HepG2 (cell line): Measurements from ENCODE around the gene TP53I3. TPM values are rescaled to one million over a fixed set of nuclear protein-coding genes. Genes with fewer than 3 reads are reported as not detected.

Source experiments
- ATF6 ChIP-seq: sonication (generic); formaldehyde crosslinking; conservative IDR thresholded peaks from 2 replicates; pipeline ENCODE4 v1.4.0; 2020; ENCODE audit warnings: missing genetic modification reagents
- CBFB ChIP-seq: sonication (generic); formaldehyde crosslinking; IDR thresholded peaks from 2 replicates; pipeline ENCODE4 v1.4.0; 2020; ENCODE audit warnings: missing genetic modification reagents
- CERS6 ChIP-seq: sonication (generic); formaldehyde crosslinking; IDR thresholded peaks from 2 replicates; pipeline ENCODE4 v1.5.0; 2020; ENCODE audit warnings: missing genetic modification reagents
- CTCF ChIP-seq: sonication (generic); formaldehyde crosslinking; IDR thresholded peaks from 2 replicates; pipeline ENCODE4 v1.5.0; 2020; ENCODE audit warnings: mild to moderate bottlenecking, missing genetic modification reagents, moderate library complexity
- EHMT2 ChIP-seq: fragments of 200-600 bp; sonication (generic); IDR thresholded peaks from 2 replicates; pipeline ENCODE4 v1.7.0; 2017; ENCODE audit warnings: antibody characterized with exemption, low read depth, low read length, borderline replicate concordance
- FOXO1 ChIP-seq: sonication (generic); formaldehyde crosslinking; IDR thresholded peaks from 2 replicates; pipeline ENCODE4 v1.4.0; 2020; ENCODE audit warnings: missing genetic modification reagents
- HMGXB4 ChIP-seq, 2 experiments: sonication (generic) in 1 of 2; formaldehyde crosslinking in 1 of 2; IDR thresholded peaks; 2 replicates each; pipeline versions ENCODE4 v1.4.0 to v1.6.1; 2018 to 2020; ENCODE audit warnings: missing genetic modification reagents in 2 of 2, borderline replicate concordance in 1 of 2, low read depth in 1 of 2, mild to moderate bottlenecking in 1 of 2, missing biosample characterization in 1 of 2
- HNF4G ChIP-seq, 2 experiments: sonication (generic) in 1 of 2; formaldehyde crosslinking in 1 of 2; IDR thresholded peaks; 2 replicates each; pipeline versions ENCODE4 v1.4.0 to v1.6.1; 2011 to 2020; ENCODE audit warnings: borderline replicate concordance in 2 of 2, low read depth in 2 of 2, mild to moderate bottlenecking in 2 of 2, low read length in 1 of 2, missing genetic modification reagents in 1 of 2, moderate library complexity in 1 of 2
- POLR2A ChIP-seq, 2 experiments: IDR thresholded peaks; 2 replicates each; pipeline ENCODE4 v1.6.1; 2011; ENCODE audit warnings: low read depth in 2 of 2, low read length in 2 of 2, mild to moderate bottlenecking in 1 of 2, moderate library complexity in 1 of 2; ENCODE audit not compliant: insufficient read depth in 1 of 2
- ZNF225 ChIP-seq: sonication (generic); formaldehyde crosslinking; IDR thresholded peaks from 2 replicates; pipeline ENCODE4 v1.4.0; 2020; ENCODE audit warnings: mild to moderate bottlenecking, missing genetic modification reagents
- ZNF598 ChIP-seq: sonication (generic); formaldehyde crosslinking; IDR thresholded peaks from 2 replicates; pipeline ENCODE4 v1.5.1; 2020; ENCODE audit warnings: mild to moderate bottlenecking, missing genetic modification reagents, borderline replicate concordance
- ZNF792 ChIP-seq: IDR thresholded peaks from 2 replicates; pipeline ENCODE4 v1.6.1; 2016
- ZNF839 ChIP-seq: sonication (generic); formaldehyde crosslinking; IDR thresholded peaks from 2 replicates; pipeline ENCODE4 v1.4.0; 2020; ENCODE audit warnings: missing genetic modification reagents, mild to moderate bottlenecking, borderline replicate concordance
- polyA plus RNA-seq, 8 experiments: library from polyadenylated mRNA; depleted of rRNA in 3 of 8; stranded (reverse) in 7 of 8; unstranded in 1 of 8; fragments of >200 nt; fragmentation: Illumina TruSeq in 4 of 8; extraction: Trizol in 4 of 8; gene quantifications; 2 replicates each; pipeline versions ENCODE4 v1.2.1 to v1.2.3, GENCODE V29; 2011 to 2016; ENCODE audit warnings: low read depth in 4 of 8, missing spikeins in 1 of 8, mixed read lengths in 1 of 8; ENCODE audit not compliant: insufficient read depth in 1 of 8
- total RNA-seq, 5 experiments: library from RNA; depleted of rRNA; stranded (reverse); fragments of >200 nt; fragmentation: Illumina TruSeq; extraction: Trizol; gene quantifications; 2 replicates each; pipeline ENCODE4 v1.2.3, GENCODE V29; 2016; ENCODE audit warnings: low read depth in 1 of 5
- TF ChIP-seq, protein P1 (sequence below), 2 experiments: sonication (generic) in 1 of 2; formaldehyde crosslinking in 1 of 2; IDR thresholded peaks; 2 replicates each; pipeline versions ENCODE4 v1.6.1 to v1.9.0; 2014 to 2022; ENCODE audit warnings: antibody characterized with exemption in 1 of 2, borderline replicate concordance in 1 of 2, inconsistent platforms in 1 of 2, low read depth in 1 of 2, missing genetic modification reagents in 1 of 2

The TP53I3 gene
- total and polyA plus RNA-seq, 2 of the 13 experiments (the other 11 are each of a cell fraction or from before 2014, with no cell fraction given): 25.0 to 44.1 TPM

GRCh38 chr2:24084386-24085199 lies at the start of gene TP53I3 (continued):
- TF ChIP-seq HNF4G (IDR thresholded peaks at IDR 0.05; ENCODE audit: borderline replicate concordance, low read depth, low read length) (no peak), HNF4G (CRISPR knock-in tag; IDR thresholded peaks at IDR 0.05; ENCODE audit: borderline replicate concordance, low read depth) (no peak), CERS6 (CRISPR knock-in tag) (no peak), CTCF (CRISPR knock-in tag) (peak; percentile 94), EHMT2 (no peak), POLR2A (IDR thresholded peaks at IDR 0.05; ENCODE audit: insufficient read depth in 1 of 2, low read depth in 2 of 2, low read length in 2 of 2) (peak; percentile 73 to 75), ATF6 (CRISPR knock-in tag) (no peak; the same call in 1 of the 2 replicates), CBFB (CRISPR knock-in tag) (peak; percentile 59), ZNF792 (CRISPR knock-in tag) (peak; percentile 56), ZNF598 (CRISPR knock-in tag) (peak; percentile 45; the same call in 1 of the 2 replicates), ZNF839 (peak; percentile 86; the same call in 1 of the 2 replicates), HMGXB4 (CRISPR knock-in tag; IDR thresholded peaks at IDR 0.05; ENCODE audit: borderline replicate concordance in 1 of 2, low read depth in 1 of 2) (peak; percentile 99 to 100), FOXO1 (CRISPR knock-in tag) (no peak), ZNF225 (CRISPR knock-in tag) (peak; percentile 63; the same call in 1 of the 2 replicates)
- TF ChIP-seq, protein P1, sequence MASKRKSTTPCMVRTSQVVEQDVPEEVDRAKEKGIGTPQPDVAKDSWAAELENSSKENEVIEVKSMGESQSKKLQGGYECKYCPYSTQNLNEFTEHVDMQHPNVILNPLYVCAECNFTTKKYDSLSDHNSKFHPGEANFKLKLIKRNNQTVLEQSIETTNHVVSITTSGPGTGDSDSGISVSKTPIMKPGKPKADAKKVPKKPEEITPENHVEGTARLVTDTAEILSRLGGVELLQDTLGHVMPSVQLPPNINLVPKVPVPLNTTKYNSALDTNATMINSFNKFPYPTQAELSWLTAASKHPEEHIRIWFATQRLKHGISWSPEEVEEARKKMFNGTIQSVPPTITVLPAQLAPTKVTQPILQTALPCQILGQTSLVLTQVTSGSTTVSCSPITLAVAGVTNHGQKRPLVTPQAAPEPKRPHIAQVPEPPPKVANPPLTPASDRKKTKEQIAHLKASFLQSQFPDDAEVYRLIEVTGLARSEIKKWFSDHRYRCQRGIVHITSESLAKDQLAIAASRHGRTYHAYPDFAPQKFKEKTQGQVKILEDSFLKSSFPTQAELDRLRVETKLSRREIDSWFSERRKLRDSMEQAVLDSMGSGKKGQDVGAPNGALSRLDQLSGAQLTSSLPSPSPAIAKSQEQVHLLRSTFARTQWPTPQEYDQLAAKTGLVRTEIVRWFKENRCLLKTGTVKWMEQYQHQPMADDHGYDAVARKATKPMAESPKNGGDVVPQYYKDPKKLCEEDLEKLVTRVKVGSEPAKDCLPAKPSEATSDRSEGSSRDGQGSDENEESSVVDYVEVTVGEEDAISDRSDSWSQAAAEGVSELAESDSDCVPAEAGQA (IDR thresholded peaks at IDR 0.05; ENCODE audit: low read depth): no peak
- TF ChIP-seq, protein P1 (CRISPR knock-in tag; IDR thresholded peaks at IDR 0.05; ENCODE audit: borderline replicate concordance): no peak
